Stomach (tissue), 9 donors: ENCODE data around the gene CNTNAP5. TPM values are rescaled to one million over a fixed set of nuclear protein-coding genes. Genes with fewer than 3 reads are reported as not detected.

Experiments
- DNase-seq, 2 donors: peaks; one replicate each; pipeline versions ENCODE4 v3.0.0 to v3.0.0-alpha.2; 2013 to 2019
- H3K27ac ChIP-seq, 5 donors: fragments of 200-600 bp in 4 of 5; sonication (generic) in 4 of 5; one replicate each; pipeline ENCODE4 v1.5.1; 2013 to 2019; ENCODE audit warnings: mild to moderate bottlenecking in 1 of 5, moderate library complexity in 1 of 5
- H3K27me3 ChIP-seq, 3 donors: fragments of 200-600 bp; sonication (generic); one replicate each; pipeline ENCODE4 v1.5.1; 2017 to 2019; ENCODE audit warnings: mixed run types in 1 of 3
- H3K36me3 ChIP-seq, 4 donors: fragments of 200-600 bp; sonication (generic); 1 replicate in 3 of 4; 2 replicates in 1 of 4; pipeline ENCODE4 v1.5.1; 2016 to 2019
- H3K4me1 ChIP-seq, 4 donors: fragments of 200-600 bp; sonication (generic); one replicate each; pipeline ENCODE4 v1.5.1; 2016 to 2019
- H3K4me3 ChIP-seq, 4 donors: fragments of 200-600 bp; sonication (generic) in 3 of 4; one replicate each; pipeline ENCODE4 v1.5.1; 2016 to 2019; ENCODE audit warnings: mild to moderate bottlenecking in 1 of 4
- H3K9me3 ChIP-seq, 4 donors: fragments of 200-600 bp; sonication (generic); one replicate each; pipeline ENCODE4 v1.5.1; 2016 to 2019
- CTCF ChIP-seq, 7 experiments: fragments of 450-650 bp in 4 of 7; fragments of 200-600 bp in 3 of 7; sonication (generic) in 3 of 7; IDR thresholded peaks; one replicate each; pipeline ENCODE4 v1.5.1; 2016 to 2019; ENCODE audit warnings: antibody characterized with exemption in 7 of 7, control low read depth in 2 of 7, mild to moderate bottlenecking in 1 of 7
- EP300 ChIP-seq: sonication (generic); formaldehyde crosslinking; IDR thresholded peaks from one replicate; pipeline ENCODE4 v1.6.1; 2017; ENCODE audit warnings: antibody characterized with exemption
- POLR2A ChIP-seq, 4 donors: fragments of 450-650 bp; IDR thresholded peaks; one replicate each; pipeline ENCODE4 v1.6.1; 2016; ENCODE audit warnings: antibody characterized with exemption in 4 of 4, control low read depth in 2 of 4, mild to moderate bottlenecking in 1 of 4, moderate library complexity in 1 of 4
- POLR2AphosphoS5 ChIP-seq, 3 donors: sonication (generic); formaldehyde crosslinking; IDR thresholded peaks; one replicate each; pipeline ENCODE4 v1.6.1; 2016; ENCODE audit warnings: antibody characterized with exemption in 3 of 3
- WGBS, 5 donors: extraction: QIAGEN DNeasy Blood & Tissue Kit in 3 of 5; methylation state at CpG; one replicate each; pipeline versions ENCODE4 v1.1.5 to v1.1.7; 2013 to 2018; 5-methylcytosine and 5-hydroxymethylcytosine counted together
- intact Hi-C: fragments of 100-400 bp; cut with DNase I; formaldehyde crosslinking; loops from one replicate; pipeline ENCODE4 v1.15.1; 2023; ENCODE audit warnings: low total_unique reads
- polyA plus RNA-seq, 3 donors: library from polyadenylated mRNA; stranded (reverse); fragments of 200-250 nt; gene quantifications; one replicate each; pipeline ENCODE4 v1.2.3, GENCODE V29; 2013
- total RNA-seq, 5 donors: library from RNA; depleted of rRNA; stranded (reverse); fragments of >200 nt; gene quantifications; one replicate each; pipeline versions ENCODE4 v1.1.0 to v1.2.3, GENCODE V29; 2014 to 2016
- donor health status: healthy with polysubstance abuse.
- donor health status: Bipolar disorder and iron deficiency.
- donor health status: healthy.

The CNTNAP5 gene
- total and polyA plus RNA-seq, 8 donors: 1.3 TPM; not detected in 7

DNA sequence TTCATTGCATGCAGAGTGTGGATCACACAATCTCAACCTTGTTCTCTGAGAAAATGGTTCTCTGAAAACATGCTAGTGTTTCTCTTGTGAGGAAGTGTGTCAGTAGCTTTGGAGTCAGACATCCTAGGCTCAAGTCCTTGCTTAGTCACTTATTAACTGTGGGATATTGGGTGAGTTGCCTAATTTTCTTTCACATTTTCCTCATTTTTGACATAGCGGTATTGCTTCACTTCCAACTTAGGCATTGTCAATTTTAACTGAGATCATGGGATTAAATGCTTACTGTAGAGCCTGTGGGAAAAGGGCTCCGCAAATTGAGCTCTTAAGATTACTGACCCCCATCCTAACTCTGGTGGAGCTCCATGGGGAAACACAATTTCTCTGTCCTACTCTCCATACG lies 622.2 kb downstream of the CNTNAP5 start:
- Histone ChIP-seq H3K9me3 (no peaks in the 10 kb centered on the region), H3K27ac (no peak overlapping the region), H3K27me3 (no peaks in the 10 kb centered on the region), H3K36me3 (no peaks in the 10 kb centered on the region), H3K4me1 (no peaks in the 10 kb centered on the region), H3K4me3 (no peak overlapping the region)
- no peak for TF ChIP-seq POLR2AphosphoS5 (IDR thresholded peaks at IDR 0.05)
- TF ChIP-seq EP300: no peak
- TF ChIP-seq CTCF (IDR thresholded peaks at IDR 0.05): no peak
- no peak for TF ChIP-seq POLR2A (IDR thresholded peaks at IDR 0.05)
- WGBS, 5 donors: 94 to 96% (median 95%) methylated on average over 3 of the region's 3 CpGs
- no peak for DNase-seq
- intact Hi-C loops: no loop called here

DNA sequence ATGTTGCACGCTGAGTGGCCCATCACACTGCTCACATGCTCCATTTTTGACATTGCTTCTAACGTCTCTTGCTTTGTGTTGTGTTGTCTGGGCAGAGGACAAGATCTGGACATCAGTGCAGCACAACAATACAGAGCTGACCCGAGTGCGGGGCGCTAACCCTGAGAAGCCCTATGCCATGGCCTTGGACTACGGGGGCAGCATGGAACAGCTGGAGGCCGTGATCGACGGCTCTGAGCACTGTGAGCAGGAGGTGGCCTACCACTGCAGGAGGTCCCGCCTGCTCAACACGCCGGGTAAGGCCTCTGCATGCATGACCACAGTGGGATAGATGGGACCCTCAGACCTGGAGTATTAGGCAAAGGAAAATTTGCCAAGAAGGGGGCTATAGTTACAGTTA lies 622.6 kb downstream of the CNTNAP5 start:
- DNase-seq: no peak
- intact Hi-C loops: no loop called here
- Histone ChIP-seq H3K4me1 (no peaks in the 10 kb centered on the region), H3K27ac (no peak overlapping the region), H3K36me3 (no peaks in the 10 kb centered on the region), H3K27me3 (no peaks in the 10 kb centered on the region), H3K9me3 (no peaks in the 10 kb centered on the region), H3K4me3 (no peak overlapping the region)
- TF ChIP-seq EP300 (no peak), POLR2A (IDR thresholded peaks at IDR 0.05) (no peak), CTCF (IDR thresholded peaks at IDR 0.05) (no peak), POLR2AphosphoS5 (IDR thresholded peaks at IDR 0.05) (no peak)
- 84 to 92% (median 89%) methylated on average over 12 of the region's 12 CpGs for WGBS, 5 donors

- TF ChIP-seq POLR2A (IDR thresholded peaks at IDR 0.05): no peak
- no peak for TF ChIP-seq POLR2AphosphoS5 (IDR thresholded peaks at IDR 0.05)
- TF ChIP-seq EP300: no peak
- TF ChIP-seq CTCF (IDR thresholded peaks at IDR 0.05): no peak
- DNase-seq: no peak
- no peaks in the 10 kb centered on the region for H3K36me3 ChIP-seq
- WGBS, 5 donors: 66 to 70% (median 67%) methylated on average over 6 of the region's 6 CpGs
- no peaks in the 10 kb centered on the region for H3K27me3 ChIP-seq
- no peaks in the 10 kb centered on the region for H3K9me3 ChIP-seq
- intact Hi-C loops: no loop called here
- H3K27ac ChIP-seq: no peak overlapping the region
- no peak overlapping the region for H3K4me3 ChIP-seq
- no peaks in the 10 kb centered on the region for H3K4me1 ChIP-seq
These were observed 623.9 kb downstream of the CNTNAP5 start for GRCh38 chr2:124649001-124649400.

DNA sequence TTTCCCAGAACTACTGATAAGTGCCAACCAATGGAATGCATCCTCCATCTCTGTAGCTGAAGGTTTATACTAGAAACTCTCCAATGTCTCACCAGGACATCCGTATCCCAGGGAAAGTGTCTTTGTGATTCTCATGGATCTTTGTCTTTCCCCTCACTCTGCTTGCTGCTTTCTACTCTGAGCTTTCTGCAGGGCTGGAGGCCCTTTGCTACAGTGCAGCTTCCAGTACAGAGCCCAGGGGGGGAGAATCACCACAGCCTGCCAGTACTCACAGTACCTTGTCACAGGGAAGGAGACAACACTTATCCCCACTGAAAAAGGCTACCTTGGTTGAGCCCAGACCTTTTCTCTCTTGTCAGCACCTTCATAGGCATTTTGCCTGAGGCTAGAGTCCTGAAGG lies 627.0 kb downstream of the CNTNAP5 start:
- Histone ChIP-seq H3K27ac (no peak overlapping the region), H3K27me3 (no peaks in the 10 kb centered on the region), H3K9me3 (no peaks in the 10 kb centered on the region), H3K36me3 (no peaks in the 10 kb centered on the region), H3K4me1 (no peaks in the 10 kb centered on the region), H3K4me3 (no peak overlapping the region)
- intact Hi-C loops: no loop called here
- DNase-seq: no peak
- TF ChIP-seq CTCF (IDR thresholded peaks at IDR 0.05): no peak
- TF ChIP-seq POLR2AphosphoS5 (IDR thresholded peaks at IDR 0.05): no peak
- TF ChIP-seq EP300: no peak
- no peak for TF ChIP-seq POLR2A (IDR thresholded peaks at IDR 0.05)
- WGBS, 5 donors: 67 to 97% (median 90%) methylated on average over 1 of the region's 1 CpG
